Sigmoid colon (tissue), 7 donors: ENCODE results near the gene TMEM168. TPM values are rescaled to one million over a fixed set of nuclear protein-coding genes. Genes with fewer than 3 reads are reported as not detected.
"Not testable (repeated sequence)": the region's sequence is repeated elsewhere in the genome, so short reads cannot be mapped to it uniquely, and the experiment has no call there.

ENCODE experiments used
- DNase-seq: peaks from one replicate; pipeline ENCODE4 v3.0.0-alpha.2; 2019
- H3K27ac ChIP-seq, 4 donors: fragments of 200-600 bp; sonication (generic); one replicate each; pipeline ENCODE4 v1.5.1; 2016 to 2019; ENCODE audit warnings: mild to moderate bottlenecking in 1 of 4
- H3K27me3 ChIP-seq, 3 donors: fragments of 200-600 bp; sonication (generic); one replicate each; pipeline ENCODE4 v1.5.1; 2019; ENCODE audit warnings: mild to moderate bottlenecking in 1 of 3
- H3K36me3 ChIP-seq, 4 donors: fragments of 200-600 bp; sonication (generic); one replicate each; pipeline ENCODE4 v1.5.1; 2016 to 2019
- H3K4me1 ChIP-seq, 4 donors: fragments of 200-600 bp; sonication (generic); one replicate each; pipeline ENCODE4 v1.5.1; 2017 to 2019
- H3K4me3 ChIP-seq, 4 donors: fragments of 200-600 bp; sonication (generic); one replicate each; pipeline ENCODE4 v1.5.1; 2017 to 2019; ENCODE audit warnings: mild to moderate bottlenecking in 2 of 4, moderate library complexity in 1 of 4
- H3K9me3 ChIP-seq, 4 donors: fragments of 200-600 bp in 3 of 4; sonication (generic) in 3 of 4; one replicate each; pipeline versions ENCODE4 v1.5.1 to v1.6.1; 2013 to 2019
- CTCF ChIP-seq, 4 experiments: fragments of 450-650 bp in 3 of 4; fragments of 200-600 bp in 1 of 4; IDR thresholded peaks; one replicate each; pipeline ENCODE4 v1.5.1; 2016 to 2019; ENCODE audit warnings: antibody characterized with exemption in 4 of 4, mild to moderate bottlenecking in 3 of 4, moderate library complexity in 2 of 4
- EP300 ChIP-seq, 4 donors: sonication (generic); formaldehyde crosslinking; IDR thresholded peaks; one replicate each; pipeline ENCODE4 v1.6.1; 2017; ENCODE audit warnings: antibody characterized with exemption in 4 of 4
- POLR2A ChIP-seq, 2 donors: fragments of 450-650 bp; IDR thresholded peaks; one replicate each; pipeline ENCODE4 v1.6.1; 2016; ENCODE audit warnings: antibody characterized with exemption in 2 of 2, mild to moderate bottlenecking in 2 of 2, moderate library complexity in 2 of 2
- POLR2AphosphoS5 ChIP-seq, 4 donors: sonication (generic); formaldehyde crosslinking; IDR thresholded peaks; one replicate each; pipeline ENCODE4 v1.6.1; 2017; ENCODE audit warnings: antibody characterized with exemption in 4 of 4
- WGBS, 2 donors: extraction: QIAGEN DNeasy Blood & Tissue Kit; methylation state at CpG; one replicate each; pipeline ENCODE4 v1.1.7; 2013; 5-methylcytosine and 5-hydroxymethylcytosine counted together
- intact Hi-C: fragments of 100-400 bp; cut with DNase I; formaldehyde crosslinking; loops from one replicate; pipeline ENCODE4 v1.15.1; 2023
- polyA plus RNA-seq, 3 donors: library from polyadenylated mRNA; stranded (reverse); fragments of 200-250 nt; gene quantifications; one replicate each; pipeline ENCODE4 v1.2.3, GENCODE V29; 2013
- total RNA-seq, 4 donors: library from RNA; depleted of rRNA; stranded (reverse); fragments of >200 nt; gene quantifications; one replicate each; pipeline ENCODE4 v1.1.0, GENCODE V29; 2016
- donor health status: healthy with polysubstance abuse.
- donor health status: Bipolar disorder and iron deficiency.
- donor health status: healthy.

Gene TMEM168
- total RNA-seq (10 to 100 TPM; 14.3 to 24.3 (median 16.4) TPM), polyA plus RNA-seq (10 to 100 TPM in 1 of 3 donors, 1 to 10 TPM in 2; 1.2 to 11.9 (median 2.8) TPM)

GRCh38 chr7:112789817-112790585, at the start of gene TMEM168:
Gene TMEM168, minus strand, starts transcription at chr7:112790393. Its CDS starts 5,568 bp downstream, at chr7:112784825.
- H3K9me3 ChIP-seq = no peaks in the 10 kb centered on the region
- H3K36me3 ChIP-seq = no peaks in the 10 kb centered on the region
- peaks cover 0 to 14% (median 12%) of the 10 kb centered on the region in 4 donors for H3K4me1 ChIP-seq
- no peak for TF ChIP-seq CTCF (IDR thresholded peaks at IDR 0.05)
- peak; percentile 66 to 89 (median 82) for TF ChIP-seq POLR2AphosphoS5 (IDR thresholded peaks at IDR 0.05)
- TF ChIP-seq POLR2A (IDR thresholded peaks at IDR 0.05) = peak; percentile 32 to 49
- TF ChIP-seq EP300 (IDR thresholded peaks at IDR 0.05) = no peak
- DNase-seq = peak; percentile 84
- peak within 1 kb of the TSS; percentile 67 to 93 (median 78) for H3K4me3 ChIP-seq
- intact Hi-C loops = loop anchor here (1.0 to 10.0 kb wide), 4 partner anchors 149 to 583 kb away; partner anchors contain the start of genes DOCK4, SMIM30 and ZNF277
- H3K27me3 ChIP-seq = no peaks in the 10 kb centered on the region
- 1% methylated on average over 67 of the region's 67 CpGs for WGBS, 2 donors
- peak within 1 kb of the TSS; percentile 86 to 90 (median 88) for H3K27ac ChIP-seq

- peaks cover 0 to 16% (median 5%) of the 10 kb centered on the region in 4 donors for H3K36me3 ChIP-seq
- H3K4me1 ChIP-seq, H3K9me3 ChIP-seq, H3K27me3 ChIP-seq, H3K4me3 ChIP-seq, intact Hi-C loops, DNase-seq, H3K27ac ChIP-seq: not testable (repeated sequence)
- WGBS, 2 donors = 85 to 88% methylated on average over 4 of the region's 4 CpGs
Observed at GRCh38 chr7:112835928-112836327, 45.7 kb upstream of the TMEM168 start.

GRCh38 chr7:112833082-112833481, 42.9 kb upstream of the TMEM168 start:
- no peaks in the 10 kb centered on the region for H3K4me1 ChIP-seq

GRCh38 chr7:112830769-112831168, 40.6 kb upstream of the TMEM168 start:
- Histone ChIP-seq H3K27ac (no peak overlapping the region), H3K4me1 (no peaks in the 10 kb centered on the region), H3K36me3 (peaks cover 5 to 46% (median 11%) of the 10 kb centered on the region in 4 donors), H3K4me3 (no peak overlapping the region), H3K9me3 (peaks cover 0 to 4% (median under 1%) of the 10 kb centered on the region in 4 donors), H3K27me3 (no peaks in the 10 kb centered on the region)
- TF ChIP-seq CTCF (IDR thresholded peaks at IDR 0.05) (no peak), EP300 (IDR thresholded peaks at IDR 0.05) (no peak), POLR2A (IDR thresholded peaks at IDR 0.05) (no peak)
- DNase-seq = no peak
- intact Hi-C loops = no loop called here

More at GRCh38 chr7:112833082-112833481, 42.9 kb upstream of the TMEM168 start:
- Histone ChIP-seq H3K4me3 (no peak overlapping the region), H3K9me3 (peaks cover 0 to 4% (median under 1%) of the 10 kb centered on the region in 4 donors), H3K36me3 (peaks cover 5 to 40% (median 11%) of the 10 kb centered on the region in 4 donors), H3K27me3 (no peaks in the 10 kb centered on the region), H3K27ac (no peak overlapping the region)
- TF ChIP-seq CTCF (IDR thresholded peaks at IDR 0.05) = no peak
- TF ChIP-seq POLR2A (IDR thresholded peaks at IDR 0.05) = no peak
- TF ChIP-seq EP300 (IDR thresholded peaks at IDR 0.05) = no peak
- TF ChIP-seq POLR2AphosphoS5 (IDR thresholded peaks at IDR 0.05) = no peak
- DNase-seq = no peak
- WGBS, 2 donors = 88 to 93% methylated on average over 3 of the region's 3 CpGs
- intact Hi-C loops = no loop called here

- Histone ChIP-seq H3K27me3 (no peaks in the 10 kb centered on the region), H3K4me3 (no peak overlapping the region), H3K9me3 (peaks cover 0 to 4% (median under 1%) of the 10 kb centered on the region in 4 donors), H3K4me1 (no peaks in the 10 kb centered on the region), H3K36me3 (peaks cover 5 to 46% (median 11%) of the 10 kb centered on the region in 4 donors), H3K27ac (no peak overlapping the region)
- WGBS, 2 donors = 89 to 99% methylated on average over 1 of the region's 1 CpG
- DNase-seq = no peak
- TF ChIP-seq POLR2A (IDR thresholded peaks at IDR 0.05) = no peak
- TF ChIP-seq CTCF (IDR thresholded peaks at IDR 0.05) = no peak
- no peak for TF ChIP-seq EP300 (IDR thresholded peaks at IDR 0.05)
- TF ChIP-seq POLR2AphosphoS5 (IDR thresholded peaks at IDR 0.05) = no peak
- intact Hi-C loops = no loop called here
Observed at GRCh38 chr7:112828696-112829095, 38.5 kb upstream of the TMEM168 start.
